IPS-18c (cell line): ENCODE data around the gene NAT9.

Source experiments
- H3K4me3 ChIP-seq: 2 replicates; pipeline ENCODE4 v1.7.0; 2013; ENCODE audit warnings: low read depth, mild to moderate bottlenecking, low read length, moderate library complexity; ENCODE audit not compliant: insufficient read depth
- H3K9me3 ChIP-seq: one replicate; pipeline ENCODE4 v1.6.1; 2013; ENCODE audit warnings: mild to moderate bottlenecking, low read length, moderate library complexity; ENCODE audit not compliant: control insufficient read depth, insufficient read depth

NAT9 gene, protein sequence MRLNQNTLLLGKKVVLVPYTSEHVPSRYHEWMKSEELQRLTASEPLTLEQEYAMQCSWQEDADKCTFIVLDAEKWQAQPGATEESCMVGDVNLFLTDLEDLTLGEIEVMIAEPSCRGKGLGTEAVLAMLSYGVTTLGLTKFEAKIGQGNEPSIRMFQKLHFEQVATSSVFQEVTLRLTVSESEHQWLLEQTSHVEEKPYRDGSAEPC

DNA sequence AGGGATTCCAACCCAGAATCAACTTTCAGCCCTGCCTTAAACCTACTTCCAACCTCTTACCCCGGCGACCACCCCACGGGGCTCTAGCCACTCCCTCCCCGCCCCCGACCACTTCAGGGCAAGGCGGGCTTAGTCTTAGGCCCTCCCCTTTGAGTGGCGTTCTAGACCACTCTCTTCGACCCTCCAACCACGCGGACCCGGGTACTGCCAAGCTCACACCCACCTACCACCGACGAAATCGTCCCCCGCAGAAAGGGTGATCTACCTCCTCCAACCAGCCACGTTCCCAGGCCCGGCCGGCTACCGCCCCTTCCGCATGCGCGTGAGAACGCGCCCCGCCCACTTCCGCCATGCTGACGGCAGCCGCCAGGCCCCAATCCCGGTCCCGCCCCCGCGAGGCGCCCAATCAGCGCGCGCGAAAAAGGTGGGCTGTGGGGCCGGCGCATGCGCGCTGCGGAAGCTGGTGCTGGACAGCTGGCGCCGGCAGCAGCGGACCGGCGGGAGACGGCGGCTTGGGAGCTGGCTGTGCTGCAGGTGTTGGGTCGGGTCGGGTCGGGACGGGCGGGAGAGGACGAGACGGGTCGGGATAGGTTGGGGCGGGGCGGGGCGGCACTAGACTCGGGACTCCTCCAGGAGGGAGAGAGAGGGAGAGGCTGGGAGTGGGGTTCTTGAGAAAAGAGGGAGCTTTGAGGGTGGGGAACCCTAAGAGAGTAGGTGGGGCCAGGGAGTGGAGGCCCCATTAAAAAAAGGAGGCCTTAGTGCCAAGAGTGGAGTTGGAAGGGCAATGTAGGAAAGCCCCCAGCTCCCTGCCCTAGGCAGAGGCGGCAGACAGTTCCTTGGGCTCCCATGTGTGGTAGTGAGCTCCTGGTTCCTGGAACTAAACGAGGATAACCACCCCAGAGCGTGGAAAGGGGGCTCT is at the start of gene NAT9:
Gene NAT9, minus strand, starts transcription at position 302 of the 919 bp plus-strand sequence. CDS start 647 bp downstream, outside the sequence.
- peak within 1 kb of the TSS; percentile 86 for H3K4me3 ChIP-seq
- peaks cover 6% of the 10 kb centered on the region for H3K9me3 ChIP-seq

DNA sequence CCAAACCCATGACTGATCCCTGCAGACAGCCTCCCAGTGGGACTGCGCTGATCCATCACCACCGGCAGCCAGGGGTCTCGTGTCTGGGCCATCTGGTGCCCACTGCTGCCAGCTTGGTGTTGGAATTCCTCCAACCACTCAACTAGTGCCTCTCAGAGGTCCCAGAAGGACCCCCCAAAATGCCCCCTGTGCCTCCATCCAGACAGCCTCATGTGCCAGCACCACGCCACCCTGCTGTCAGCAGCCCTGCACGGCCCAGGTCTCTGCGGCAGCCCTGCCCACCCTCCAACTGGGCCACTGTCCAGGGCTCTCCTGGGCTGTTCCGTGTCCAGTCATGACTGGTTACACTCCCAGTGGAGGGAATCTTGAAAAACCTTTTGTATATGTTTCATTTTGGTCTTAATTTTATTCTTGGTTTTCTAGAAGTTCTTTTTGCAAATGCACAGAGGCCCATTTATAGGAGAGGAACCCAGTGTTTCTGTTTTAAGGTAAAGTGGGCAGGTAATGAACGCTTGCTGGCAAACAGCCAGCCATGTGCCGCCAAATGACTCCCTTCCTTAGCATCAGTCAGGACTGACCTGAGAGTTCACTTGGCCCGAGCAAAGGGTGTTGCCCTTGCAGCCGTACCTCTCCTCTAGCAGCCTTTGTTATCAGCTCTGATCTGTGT is 48.9 kb upstream of the NAT9 start:
- Histone ChIP-seq H3K9me3 (no peaks in the 10 kb centered on the region), H3K4me3 (no peak overlapping the region)

DNA sequence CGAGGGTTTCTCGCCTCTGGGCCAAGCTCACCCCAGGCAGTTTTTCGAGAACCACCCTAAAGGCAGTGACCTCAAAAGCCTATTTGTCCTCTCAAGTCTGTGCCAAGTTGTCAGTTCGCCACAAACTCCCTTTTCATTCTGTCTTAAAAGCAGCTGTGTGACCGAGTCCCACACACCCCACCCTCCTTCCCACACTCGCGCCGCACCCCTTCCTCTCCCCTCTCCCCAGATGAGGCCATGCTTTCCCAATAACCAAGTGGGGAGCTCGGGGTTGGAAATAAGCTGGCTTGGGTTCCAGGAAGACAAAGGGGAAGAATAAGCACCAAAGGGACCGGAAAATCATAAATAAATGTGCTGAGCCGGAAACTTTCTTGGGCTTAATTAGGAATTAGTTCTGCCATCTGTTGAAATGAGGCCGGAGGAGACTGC is 46.8 kb upstream of the NAT9 start:
- Histone ChIP-seq H3K4me3 (no peak overlapping the region), H3K9me3 (no peaks in the 10 kb centered on the region)

DNA sequence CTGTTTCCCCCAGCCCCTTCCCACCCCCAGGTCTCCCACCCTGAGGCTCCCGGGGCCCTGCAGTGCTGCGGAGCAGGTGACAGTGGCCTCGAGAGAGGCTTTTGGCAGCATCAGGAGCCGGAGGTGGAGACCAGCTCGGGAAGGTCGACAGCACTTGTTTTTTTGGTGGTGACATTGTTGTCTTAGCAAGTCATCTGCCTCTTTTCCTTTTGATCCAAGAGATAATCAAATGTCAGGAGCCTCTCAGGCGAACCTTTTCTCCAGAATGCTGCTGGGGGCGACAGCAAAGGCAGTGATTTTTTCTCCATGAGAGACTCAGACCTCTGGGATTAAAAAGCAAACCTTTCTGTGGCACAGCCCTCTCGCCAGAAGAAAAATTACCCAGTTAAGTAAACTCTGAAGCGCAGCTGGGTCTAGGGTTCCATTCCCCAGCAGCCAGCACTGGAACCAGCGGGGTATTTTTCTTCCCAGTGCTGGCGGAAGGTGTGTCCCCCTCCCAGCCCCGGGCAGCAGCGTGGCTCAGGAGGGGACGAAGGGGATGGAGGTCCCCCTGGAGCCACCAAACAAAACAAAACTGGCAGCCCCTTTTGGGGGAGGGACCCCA is 46.3 kb upstream of the NAT9 start:
- Histone ChIP-seq H3K9me3 (no peaks in the 10 kb centered on the region), H3K4me3 (no peak overlapping the region)

DNA sequence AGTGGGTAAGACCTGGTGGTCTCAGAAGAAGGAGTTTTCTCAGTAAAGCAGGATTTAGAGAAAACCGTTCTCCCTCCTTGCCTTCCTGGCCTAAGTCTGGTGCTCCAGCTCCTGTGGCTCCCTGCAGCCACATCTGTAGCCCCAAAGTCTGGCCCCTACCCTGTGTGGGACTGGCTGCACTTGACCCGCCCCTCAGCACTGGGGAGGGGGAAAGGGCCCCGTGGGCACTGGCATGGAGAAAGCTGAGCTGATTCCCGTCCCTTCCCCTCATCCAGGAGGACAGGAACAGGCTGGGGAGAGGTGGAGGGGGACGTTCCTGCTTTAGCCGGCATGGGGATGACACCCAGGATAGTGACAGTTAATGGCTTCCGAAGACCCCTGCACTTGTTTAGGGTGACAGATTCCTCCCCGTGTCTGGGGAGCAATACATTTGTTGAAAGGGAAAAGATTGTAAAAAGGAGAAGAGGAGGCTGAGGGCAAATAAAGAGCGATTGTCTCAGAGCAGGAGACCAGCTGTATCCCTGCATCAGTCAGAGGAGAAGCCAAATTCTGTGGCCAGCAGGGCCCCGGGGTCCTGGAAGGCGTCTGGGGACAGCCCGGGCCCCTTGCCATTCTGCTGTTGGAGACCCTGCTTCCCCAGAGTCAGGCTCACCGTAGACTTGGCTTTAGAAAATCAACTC is 45.6 kb upstream of the NAT9 start:
- no peak overlapping the region for H3K4me3 ChIP-seq

DNA sequence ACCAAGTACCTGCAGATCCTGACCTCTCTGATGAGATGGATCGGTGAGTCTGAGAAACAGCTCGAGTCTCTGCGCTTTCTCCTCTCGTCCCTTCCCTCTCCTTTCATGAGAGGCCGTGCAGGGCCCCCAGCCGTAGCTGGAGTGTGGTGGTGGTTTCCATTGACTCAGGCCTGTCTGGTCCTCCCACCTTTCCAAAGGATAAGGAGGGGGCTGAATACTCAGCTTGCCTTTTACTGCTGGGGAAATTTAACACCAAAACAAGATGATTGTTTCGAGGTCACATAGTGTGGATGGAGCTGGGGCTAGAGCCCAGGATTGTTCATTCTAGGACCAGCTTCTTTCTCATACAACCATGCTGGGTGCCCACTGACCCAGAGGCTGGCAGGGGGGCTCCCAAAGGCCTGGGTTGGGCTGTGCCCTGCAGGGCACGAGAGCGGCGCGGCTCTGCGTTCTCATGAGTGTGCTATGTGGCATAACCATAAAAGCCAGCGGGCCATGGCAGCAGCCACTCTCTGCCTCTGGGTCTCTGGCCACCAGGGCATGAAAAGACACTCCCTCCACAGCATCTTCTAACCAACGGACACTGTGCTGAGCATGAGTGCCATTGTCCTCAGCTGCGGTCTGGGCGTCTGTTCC is 43.8 kb upstream of the NAT9 start:
- Histone ChIP-seq H3K4me3 (no peak overlapping the region), H3K9me3 (no peaks in the 10 kb centered on the region)

More for the DNA sequence above, 45.6 kb upstream of the NAT9 start:
- H3K9me3 ChIP-seq = no peaks in the 10 kb centered on the region

DNA sequence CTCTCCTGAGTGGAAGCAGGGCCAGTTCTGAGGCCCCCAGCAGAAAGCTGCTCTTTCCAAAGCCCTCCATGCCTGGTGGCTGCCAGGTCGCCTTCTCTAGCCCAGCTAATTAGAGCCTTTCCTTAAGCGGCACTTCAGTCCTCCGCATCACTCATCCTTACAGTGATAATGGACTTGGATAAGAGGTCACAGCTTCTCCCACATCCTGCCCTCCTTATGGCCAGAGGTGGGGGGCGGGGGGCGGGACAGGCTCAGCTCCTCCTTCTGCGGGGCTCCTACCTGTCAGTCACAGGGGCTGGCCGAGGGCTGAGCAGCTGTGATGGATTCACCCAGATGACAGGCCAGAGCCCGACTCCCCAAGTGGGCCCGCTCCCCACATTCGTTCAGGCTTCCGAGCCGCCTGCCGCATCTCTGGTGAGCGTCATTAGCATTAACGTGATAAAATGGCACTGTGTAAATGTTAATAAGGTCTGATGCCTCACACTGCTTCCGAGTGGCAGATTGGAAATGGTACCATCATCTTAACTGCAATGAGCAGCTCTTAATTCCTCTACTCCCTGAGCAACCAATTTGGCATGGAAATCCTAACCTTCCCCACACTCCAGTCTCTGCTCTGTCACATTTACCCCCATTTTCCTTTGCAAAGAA is 42.3 kb upstream of the NAT9 start:
- H3K9me3 ChIP-seq = no peaks in the 10 kb centered on the region
- H3K4me3 ChIP-seq = no peak overlapping the region

DNA sequence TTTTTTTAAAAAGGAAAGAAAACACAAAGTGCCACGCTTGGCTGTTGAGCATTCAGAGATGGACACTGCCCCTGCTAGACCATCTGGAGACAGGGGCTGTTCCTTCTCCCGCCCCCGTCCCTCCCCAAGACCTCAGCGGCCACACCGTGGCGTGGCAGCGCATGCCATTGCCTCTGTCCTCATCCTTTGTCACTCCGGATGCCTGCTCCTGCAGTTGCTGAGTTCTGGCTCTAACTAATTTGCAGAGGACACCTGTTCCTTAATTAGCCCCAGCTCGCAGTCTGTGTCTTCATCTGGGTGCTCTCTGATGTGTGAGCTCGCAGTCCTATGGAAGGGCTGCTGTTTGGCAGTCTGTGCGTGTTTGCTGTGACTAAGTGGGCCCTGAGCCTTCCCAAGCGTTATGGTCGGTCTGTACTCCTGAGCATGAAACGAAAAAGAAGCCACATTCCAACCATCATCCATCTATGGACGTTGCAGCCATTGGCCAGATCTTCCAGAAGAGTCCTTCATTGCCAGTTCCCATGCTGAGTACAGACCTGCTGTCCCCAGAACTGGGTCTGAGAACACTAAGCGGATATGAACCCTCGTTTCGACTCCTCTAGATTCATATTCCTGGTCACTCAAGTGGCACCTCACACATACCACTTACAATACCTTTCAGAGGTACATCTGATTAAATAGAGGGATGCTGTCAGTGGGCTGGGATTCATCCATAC is 40.9 kb upstream of the NAT9 start:
- Histone ChIP-seq H3K9me3 (no peaks in the 10 kb centered on the region), H3K4me3 (no peak overlapping the region)

DNA sequence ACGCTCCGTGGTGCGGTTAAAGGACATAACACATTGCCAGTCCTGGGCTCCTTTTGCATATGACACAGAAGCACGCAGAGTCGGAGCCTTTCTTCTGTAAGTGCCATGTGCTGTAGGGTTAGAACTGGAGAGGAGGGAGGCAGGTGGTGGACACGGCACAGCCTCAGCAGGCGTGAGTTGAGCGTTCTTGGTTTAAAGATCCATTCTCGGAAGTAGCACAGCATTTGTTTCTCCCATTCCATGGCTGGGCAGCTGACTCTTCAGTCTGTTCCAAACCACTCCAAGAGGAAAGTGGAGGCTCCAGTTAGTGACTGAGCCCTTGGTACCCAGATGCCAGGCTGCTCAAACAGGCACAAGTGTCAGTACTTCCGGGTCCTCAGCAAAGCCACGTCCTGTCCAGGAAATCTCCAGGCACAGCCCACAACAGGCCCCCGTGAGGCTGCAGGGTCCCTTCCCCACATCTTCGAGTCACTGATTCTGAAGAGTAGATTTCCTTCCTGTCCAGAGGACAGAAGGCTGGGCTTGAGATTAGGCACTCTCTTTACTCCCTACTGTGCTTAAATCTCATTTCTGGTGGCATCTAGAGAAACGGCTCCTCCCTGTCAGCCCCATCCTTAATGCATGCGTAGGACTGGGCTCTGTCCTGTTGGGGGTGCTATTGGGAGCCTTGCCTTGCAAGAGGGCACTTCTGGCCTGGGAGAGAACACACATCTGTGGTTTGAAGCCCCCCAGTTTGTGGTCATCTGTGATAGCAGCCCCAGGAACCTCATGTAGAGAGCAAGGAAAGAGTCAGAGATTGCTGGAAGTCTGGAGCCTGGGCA is 39.6 kb upstream of the NAT9 start:
- H3K4me3 ChIP-seq = no peak overlapping the region
- no peaks in the 10 kb centered on the region for H3K9me3 ChIP-seq

DNA sequence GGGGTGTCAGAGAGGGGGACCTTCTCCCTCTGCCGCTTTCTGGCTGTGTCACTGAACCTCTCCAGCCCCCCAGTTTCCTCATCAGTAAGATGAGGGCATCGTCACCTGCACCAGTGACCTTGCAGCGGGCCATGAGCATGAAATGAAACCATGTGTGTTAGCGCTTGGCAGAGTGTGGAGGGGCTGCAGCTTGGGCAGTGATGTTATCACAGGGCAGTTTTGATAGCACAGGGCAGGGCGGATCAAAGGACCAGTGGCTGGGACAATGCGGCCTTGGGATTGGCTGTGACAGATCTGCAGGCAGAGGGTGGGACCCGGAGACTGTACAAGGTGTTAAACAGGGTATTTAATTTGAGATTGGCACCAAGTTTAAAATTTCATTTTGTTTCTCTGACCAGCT is 38.9 kb upstream of the NAT9 start:
- H3K4me3 ChIP-seq = no peak overlapping the region

DNA sequence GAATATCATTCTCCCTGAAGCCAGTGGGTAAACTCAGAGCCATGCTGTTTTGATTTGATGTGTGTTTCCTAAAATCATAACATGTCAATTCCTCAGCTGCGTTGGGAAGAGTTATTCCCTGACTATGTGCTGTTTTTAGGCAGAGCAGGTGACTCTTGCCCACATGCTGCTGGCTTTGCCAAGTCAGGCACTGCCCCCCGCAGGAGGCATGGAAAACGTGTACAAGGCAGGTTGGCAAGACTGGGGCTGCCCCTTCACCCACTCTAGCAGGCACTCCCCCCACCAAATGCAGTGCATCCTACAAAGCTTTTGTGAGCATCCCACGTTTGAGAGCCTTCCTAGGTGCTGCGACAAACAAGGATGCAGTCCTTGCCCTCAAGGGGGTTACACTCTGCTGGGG is 38.3 kb upstream of the NAT9 start:
- Histone ChIP-seq H3K9me3 (no peaks in the 10 kb centered on the region), H3K4me3 (no peak overlapping the region)

More for the DNA sequence above, 38.9 kb upstream of the NAT9 start:
- no peaks in the 10 kb centered on the region for H3K9me3 ChIP-seq

DNA sequence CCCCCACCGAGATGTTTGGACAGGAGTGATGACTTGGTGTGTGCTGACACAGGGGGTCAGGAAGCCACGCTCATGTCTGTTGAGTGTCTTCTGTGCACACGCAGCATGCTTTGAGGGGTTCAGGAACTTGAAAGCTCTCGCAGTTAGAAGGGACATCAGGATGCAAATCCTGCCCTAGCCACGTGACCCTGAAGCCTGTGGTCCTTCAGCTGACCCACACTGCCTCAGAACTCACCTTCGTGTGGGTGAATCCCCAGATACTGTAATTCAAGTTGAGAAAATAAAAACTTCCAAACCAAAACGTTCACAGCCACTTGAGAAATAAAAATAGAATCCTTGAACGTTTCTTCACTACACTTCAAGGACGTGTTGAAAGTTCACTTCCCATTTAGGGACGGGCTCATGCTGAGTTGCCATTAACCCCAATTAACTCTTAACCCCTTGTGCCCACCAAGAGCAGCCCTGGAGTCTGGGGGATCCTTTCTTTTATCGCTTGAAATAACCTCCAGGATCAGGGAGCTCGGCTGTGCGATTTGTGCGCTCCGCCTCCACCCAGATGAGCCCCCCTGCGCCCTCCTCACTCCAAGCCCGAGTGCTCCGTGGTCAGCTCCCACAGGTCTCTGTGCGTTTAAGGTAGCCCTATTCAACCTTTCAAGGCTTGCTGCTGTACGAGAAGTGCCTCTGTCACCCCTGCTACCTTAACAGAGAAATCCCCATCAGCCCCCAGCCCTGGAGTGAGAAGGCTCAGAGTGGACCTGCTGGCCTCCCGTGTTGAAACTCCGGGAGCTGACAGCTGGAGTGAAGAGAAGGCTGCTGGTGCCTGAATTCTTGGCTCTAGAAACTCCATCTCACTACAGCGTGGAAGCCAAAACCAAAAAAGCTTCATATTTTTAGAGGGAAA is 36.2 kb upstream of the NAT9 start:
- H3K4me3 ChIP-seq = no peak overlapping the region
- H3K9me3 ChIP-seq = no peaks in the 10 kb centered on the region

DNA sequence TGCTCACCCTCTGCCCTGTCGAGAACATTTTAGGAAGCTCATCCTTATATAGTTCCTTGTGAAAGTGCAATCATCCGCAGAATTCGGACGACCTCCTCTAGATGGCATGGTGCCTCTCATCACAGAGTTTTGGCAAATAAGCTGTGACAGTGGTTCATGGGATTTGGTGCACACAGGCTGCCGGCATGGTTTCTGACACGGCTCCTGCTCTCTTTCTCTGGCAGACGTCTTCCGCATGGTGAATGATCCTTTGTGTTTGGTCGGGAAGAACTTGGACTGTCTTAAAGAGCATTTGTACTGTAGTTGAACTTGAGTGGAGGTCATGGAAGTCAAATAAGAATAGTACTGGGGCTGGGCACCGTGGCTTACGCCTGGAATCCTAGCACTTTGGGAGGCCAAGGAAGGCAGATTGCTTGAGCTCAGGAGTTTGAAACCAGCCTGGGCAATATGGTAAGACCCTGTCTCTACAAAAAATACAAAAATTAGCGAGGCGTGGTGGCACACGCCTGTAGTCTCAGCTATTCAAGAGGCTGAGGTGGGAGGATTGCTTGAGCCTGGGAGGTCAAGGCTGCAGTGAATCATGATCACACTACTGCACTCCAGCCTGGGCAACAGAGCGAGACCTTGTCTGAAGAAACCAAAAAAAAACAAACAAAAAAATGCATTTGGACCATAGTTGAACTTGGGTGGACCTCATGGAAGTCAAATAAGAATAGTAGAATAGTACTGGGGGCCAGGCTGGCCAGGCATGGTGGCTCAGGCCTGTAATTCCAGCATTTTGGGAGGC is 34.7 kb upstream of the NAT9 start:
- Histone ChIP-seq H3K9me3 (no peaks in the 10 kb centered on the region), H3K4me3 (no peak overlapping the region)
